Osteocyte (in vitro differentiated cells): ENCODE measurements around the gene SLC16A10. TPM values are rescaled to one million over a fixed set of nuclear protein-coding genes. Genes with fewer than 3 reads are reported as not detected.

Experiments used
- DNase-seq: peaks from one replicate; pipeline ENCODE4 v3.0.0; 2021; ENCODE audit warnings: mixed read lengths; ENCODE audit not compliant: unreplicated experiment; ENCODE audit errors: extremely low spot score
- H3K27ac Mint-ChIP-seq: one replicate; pipeline ENCODE4 v1.8.0; 2021; ENCODE audit warnings: mild to moderate bottlenecking, mixed read lengths; ENCODE audit not compliant: unreplicated experiment
- H3K27me3 Mint-ChIP-seq: one replicate; pipeline ENCODE4 v1.8.0; 2021; ENCODE audit warnings: mixed read lengths; ENCODE audit not compliant: unreplicated experiment
- H3K36me3 Mint-ChIP-seq: one replicate; pipeline ENCODE4 v1.8.0; 2021; ENCODE audit warnings: mixed read lengths; ENCODE audit not compliant: unreplicated experiment
- H3K4me1 Mint-ChIP-seq: one replicate; pipeline ENCODE4 v1.8.0; 2021; ENCODE audit warnings: mixed read lengths; ENCODE audit not compliant: unreplicated experiment
- H3K4me3 Mint-ChIP-seq: one replicate; pipeline ENCODE4 v1.8.0; 2021; ENCODE audit warnings: mild to moderate bottlenecking, moderate library complexity, mixed read lengths; ENCODE audit not compliant: unreplicated experiment
- H3K9me3 Mint-ChIP-seq: one replicate; pipeline ENCODE4 v1.8.0; 2021; ENCODE audit warnings: mixed read lengths; ENCODE audit not compliant: unreplicated experiment
- CTCF ChIP-seq: fragments of 200-600 bp; sonication (generic); IDR thresholded peaks from 2 replicates; pipeline ENCODE4 v1.5.0; 2021; ENCODE audit warnings: antibody characterized with exemption, mild to moderate bottlenecking, moderate library complexity
- total RNA-seq: library from RNA; stranded (reverse); gene quantifications from 2 replicates; pipeline ENCODE4 v1.2.1, GENCODE V29; 2021

Gene SLC16A10
- total RNA-seq, 1 donor from 2014 or later: not detected

GRCh38 chr6:111231090-111231459, 143.8 kb downstream of the SLC16A10 start:
- Mint-ChIP-seq H3K4me1 (peaks cover 20% of the 10 kb centered on the region), H3K36me3 (no peaks in the 10 kb centered on the region), H3K27me3 (no peaks in the 10 kb centered on the region), H3K9me3 (no peaks in the 10 kb centered on the region), H3K4me3 (no peak overlapping the region), H3K27ac (no peak overlapping the region)
- DNase-seq: no peak
- no peak for TF ChIP-seq CTCF

- TF ChIP-seq CTCF: no peak
- no peaks in the 10 kb centered on the region for H3K27me3 Mint-ChIP-seq
- no peak overlapping the region for H3K27ac Mint-ChIP-seq
These were observed 150.5 kb downstream of the SLC16A10 start for GRCh38 chr6:111237852-111238251.

GRCh38 chr6:111238464-111239119, 151.3 kb downstream of the SLC16A10 start:
- Mint-ChIP-seq H3K4me3 (no peak overlapping the region), H3K27me3 (peaks cover 4% of the 10 kb centered on the region), H3K36me3 (no peaks in the 10 kb centered on the region), H3K9me3 (no peaks in the 10 kb centered on the region), H3K27ac (no peak overlapping the region), H3K4me1 (peaks cover 9% of the 10 kb centered on the region)
- DNase-seq: no peak
- no peak for TF ChIP-seq CTCF

More at GRCh38 chr6:111237852-111238251, 150.5 kb downstream of the SLC16A10 start:
- Mint-ChIP-seq H3K9me3 (no peaks in the 10 kb centered on the region), H3K4me3 (no peak overlapping the region), H3K4me1 (peaks cover 9% of the 10 kb centered on the region), H3K36me3 (no peaks in the 10 kb centered on the region)
- DNase-seq: no peak

GRCh38 chr6:111239461-111239860, 152.2 kb downstream of the SLC16A10 start:
- no peak for DNase-seq
- no peaks in the 10 kb centered on the region for H3K36me3 Mint-ChIP-seq
- H3K4me1 Mint-ChIP-seq: peaks cover 9% of the 10 kb centered on the region
- no peak overlapping the region for H3K27ac Mint-ChIP-seq
- no peak for TF ChIP-seq CTCF
- H3K4me3 Mint-ChIP-seq: no peak overlapping the region
- H3K9me3 Mint-ChIP-seq: no peaks in the 10 kb centered on the region
- peaks cover 5% of the 10 kb centered on the region for H3K27me3 Mint-ChIP-seq

- Mint-ChIP-seq H3K4me3 (no peak overlapping the region), H3K27ac (no peak overlapping the region), H3K36me3 (no peaks in the 10 kb centered on the region), H3K4me1 (peaks cover 9% of the 10 kb centered on the region), H3K27me3 (peaks cover 23% of the 10 kb centered on the region), H3K9me3 (no peaks in the 10 kb centered on the region)
- no peak for DNase-seq
- no peak for TF ChIP-seq CTCF
These were observed 155.1 kb downstream of the SLC16A10 start for GRCh38 chr6:111242452-111242851.
